Endothelial cell of umbilical vein (primary cell): ENCODE data around the gene TMEM63B. TPM values are rescaled to one million over a fixed set of nuclear protein-coding genes. Genes with fewer than 3 reads are reported as not detected.

Experiments used
- BruUV-seq: library from RNA; stranded (reverse); fragments of 400-500 nt; replicated peaks from 2 replicates; lab custom pipeline; 2021; lab: Mats Ljungman, UMichigan
- CTCF ChIA-PET: fragments of 300-600, 350-600 bp; sonication (Branson Sonifier 250); formaldehyde crosslinking; loops from one replicate; lab custom pipeline; 2021; ENCODE audit warnings: antibody characterized with exemption, inconsistent platforms; lab: Charles Lee
- POLR2A ChIA-PET: fragments of 300-600, 350-600 bp; sonication (Branson Sonifier 250); formaldehyde crosslinking; loops from one replicate; lab custom pipeline; 2021; ENCODE audit warnings: antibody characterized with exemption, inconsistent platforms; lab: Charles Lee
- DNase-seq: peaks from one replicate; pipeline ENCODE4 v3.0.0-alpha.2; 2011; ENCODE audit warnings: low read depth, low spot score
- FAIRE-seq: peaks from 2 replicates; lab custom pipeline; 2011; peaks lifted over from hg19 to GRCh38; lab: Jason Lieb, UNC
- H2AFZ ChIP-seq: 2 replicates; pipeline ENCODE4 v1.6.0; 2012; ENCODE audit warnings: low read depth, low read length, control low read depth, inconsistent platforms
- H3K27ac ChIP-seq: 2 replicates; pipeline ENCODE4 v1.5.1; 2011; ENCODE audit warnings: low read depth, mild to moderate bottlenecking, control low read depth, low read length, moderate library complexity; ENCODE audit not compliant: insufficient read depth
- H3K27me3 ChIP-seq, 2 experiments: 2 replicates each; pipeline versions ENCODE4 v1.6.0 to v1.6.1; 2011; ENCODE audit warnings: low read length in 2 of 2, mixed read lengths in 1 of 2; ENCODE audit not compliant: control insufficient read depth in 2 of 2, insufficient read depth in 2 of 2
- H3K36me3 ChIP-seq, 2 experiments: 2 replicates in 1 of 2; 3 replicates in 1 of 2; pipeline ENCODE4 v1.5.1; 2011; ENCODE audit warnings: low read length in 2 of 2, mild to moderate bottlenecking in 1 of 2, moderate library complexity in 1 of 2; ENCODE audit not compliant: control insufficient read depth in 2 of 2, insufficient read depth in 2 of 2; ENCODE audit errors: extremely low read depth in 1 of 2
- H3K4me1 ChIP-seq: 3 replicates; pipeline ENCODE4 v1.5.1; 2011; ENCODE audit warnings: mild to moderate bottlenecking, low read length; ENCODE audit not compliant: control insufficient read depth, insufficient read depth; ENCODE audit errors: extremely low read depth
- H3K4me2 ChIP-seq: 2 replicates; pipeline ENCODE4 v1.6.1; 2011; ENCODE audit warnings: low read length, control low read depth, mixed read lengths; ENCODE audit not compliant: insufficient read depth
- H3K4me3 ChIP-seq, 3 experiments: fragments of 200-600 bp in 1 of 3; sonication (generic), shearing (Covaris generic) in 1 of 3; replicated peaks in 1 of 3; 2 replicates each; pipeline ENCODE4 v1.5.1; 2011 to 2016; ENCODE audit warnings: control low read depth in 3 of 3, low read length in 3 of 3, mild to moderate bottlenecking in 2 of 3, inconsistent platforms in 1 of 3, low read depth in 1 of 3, moderate library complexity in 1 of 3; ENCODE audit not compliant: insufficient read depth in 1 of 3
- H3K79me2 ChIP-seq: 2 replicates; pipeline ENCODE4 v1.6.0; 2012; ENCODE audit warnings: low read length, inconsistent platforms; ENCODE audit not compliant: control insufficient read depth, insufficient read depth
- H3K9ac ChIP-seq: replicated peaks from 2 replicates; pipeline ENCODE3; 2011; ENCODE audit warnings: low read length, control low read depth; ENCODE audit not compliant: insufficient read depth; ENCODE audit errors: extremely low read depth
- H3K9me1 ChIP-seq: replicated peaks from 3 replicates; pipeline ENCODE4 v1.6.0; 2011; ENCODE audit warnings: mild to moderate bottlenecking, low read length; ENCODE audit not compliant: control insufficient read depth, insufficient read depth; ENCODE audit errors: extremely low read depth
- H3K9me3 ChIP-seq: replicated peaks from 2 replicates; pipeline ENCODE4 v1.5.1; 2012; ENCODE audit warnings: low read length, inconsistent platforms; ENCODE audit not compliant: control insufficient read depth, insufficient read depth
- H4K20me1 ChIP-seq: replicated peaks from 2 replicates; pipeline ENCODE3; 2011; ENCODE audit warnings: mild to moderate bottlenecking, low read length; ENCODE audit not compliant: control insufficient read depth, insufficient read depth; ENCODE audit errors: extremely low read depth
- CTCF ChIP-seq, 2 donors: IDR thresholded peaks; 1 replicate in 1 of 2; 2 replicates in 1 of 2; pipeline ENCODE4 v1.5.1; 2011; ENCODE audit warnings: low read length in 2 of 2, mild to moderate bottlenecking in 2 of 2, moderate library complexity in 2 of 2, control low read depth in 1 of 2, inconsistent platforms in 1 of 2, low read depth in 1 of 2; ENCODE audit not compliant: insufficient read depth in 1 of 2; ENCODE audit errors: extremely low read depth in 1 of 2
- EZH2 ChIP-seq: IDR thresholded peaks from 2 replicates; pipeline ENCODE4 v1.6.1; 2012; ENCODE audit warnings: borderline replicate concordance, low read depth, mild to moderate bottlenecking, moderate library complexity, low read length, inconsistent platforms; ENCODE audit not compliant: severe bottlenecking
- FOS ChIP-seq: IDR thresholded peaks from 2 replicates; pipeline ENCODE4 v1.6.1; 2011; ENCODE audit warnings: mild to moderate bottlenecking, low read length, moderate library complexity, borderline replicate concordance; ENCODE audit not compliant: insufficient read depth
- GATA2 ChIP-seq: IDR thresholded peaks from 2 replicates; pipeline ENCODE4 v1.7.0; 2011; ENCODE audit warnings: low read depth, mild to moderate bottlenecking, moderate library complexity, mixed read lengths, low read length; ENCODE audit not compliant: insufficient read length, insufficient read depth
- JUN ChIP-seq: IDR thresholded peaks from 2 replicates; pipeline ENCODE4 v1.6.1; 2011; ENCODE audit warnings: borderline replicate concordance, low read depth; ENCODE audit not compliant: insufficient read length, insufficient read depth
- MAX ChIP-seq: IDR thresholded peaks from 2 replicates; pipeline ENCODE4 v1.6.1; 2011; ENCODE audit not compliant: insufficient read depth, insufficient read length
- MYC ChIP-seq: IDR thresholded peaks from one replicate; pipeline ENCODE4 v1.6.1; 2011; ENCODE audit warnings: mild to moderate bottlenecking, low read depth, low read length
- POLR2A ChIP-seq: IDR thresholded peaks from 2 replicates; pipeline ENCODE4 v1.6.1; 2012; ENCODE audit warnings: low read depth, mild to moderate bottlenecking, control low read depth, low read length
- POLR2AphosphoS5 ChIP-seq: IDR thresholded peaks from 2 replicates; pipeline ENCODE4 v1.6.1; 2012; ENCODE audit warnings: low read depth, mild to moderate bottlenecking, control low read depth, low read length, moderate library complexity; ENCODE audit not compliant: insufficient read depth
- dilution Hi-C: fragments of 300-500 bp; cut with MboI; formaldehyde crosslinking; loops from one replicate; pipeline ENCODE4 v1.15.0; 2019; ENCODE audit warnings: low sequenced_read_pairs; ENCODE audit not compliant: extremely low pct_ligation_motif_present
- intact Hi-C: fragments of 100-400 bp; cut with micrococcal nuclease; formaldehyde crosslinking; loops from one replicate; pipeline ENCODE4 v1.10.0; 2022
- polyA plus RNA-seq, 4 experiments: library from polyadenylated mRNA; depleted of rRNA in 3 of 4; stranded (reverse) in 3 of 4; unstranded in 1 of 4; fragments of >200 nt; gene quantifications; 2 replicates each; pipeline versions ENCODE4 v1.2.1 to v1.2.3, GENCODE V29; 2011 to 2012; ENCODE audit warnings: missing spikeins in 1 of 4
- total RNA-seq: library from RNA; stranded (reverse); gene quantifications from 2 replicates; pipeline ENCODE4 v1.2.3, GENCODE V29; 2021

TMEM63B gene
- total and polyA plus RNA-seq, 2 donors (not counting 3 experiments of a cell fraction or from before 2014, with no cell fraction given): 49.7 to 56.1 TPM

DNA sequence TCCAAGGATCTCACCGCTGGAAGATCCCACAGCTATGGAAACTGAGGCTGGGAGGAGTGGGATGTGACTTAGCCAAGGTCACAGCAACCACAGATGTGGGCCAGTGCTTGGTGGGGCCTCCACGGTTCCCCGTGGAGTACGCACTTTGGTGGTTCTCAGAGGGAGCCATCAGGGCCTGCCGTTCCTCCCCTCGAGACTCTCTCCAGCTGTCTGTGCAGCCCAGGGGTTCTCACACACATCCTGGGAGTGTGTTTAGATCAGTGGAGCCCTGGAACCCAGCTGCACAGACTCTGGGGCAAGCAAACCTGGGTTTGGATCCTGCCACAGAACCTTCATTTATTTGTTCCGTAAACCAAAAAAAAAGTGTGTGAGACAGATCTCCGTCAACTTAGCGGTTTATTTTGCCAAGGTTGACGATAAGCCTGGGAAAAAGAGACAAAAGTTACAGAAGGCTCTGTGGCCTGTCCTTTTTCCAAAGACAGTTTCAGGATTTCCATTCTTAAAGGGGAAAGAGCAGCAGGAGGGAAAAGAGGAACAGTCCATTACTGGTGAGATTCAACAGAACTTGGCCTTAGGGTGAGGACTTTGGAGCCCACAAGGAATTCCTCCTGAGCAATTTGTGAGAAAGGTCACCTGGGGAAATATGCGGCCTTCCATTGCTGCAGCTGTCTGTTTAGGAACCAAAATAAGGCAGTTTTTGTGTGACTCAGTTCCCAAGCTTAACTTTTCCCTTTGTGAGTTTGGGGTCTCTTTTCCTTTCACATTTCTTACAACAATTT, 75.8 kb downstream of the TMEM63B start:
- Histone ChIP-seq H3K4me2 (no peak overlapping the region), H3K4me1 (peaks cover 14% of the 10 kb centered on the region), H3K36me3 (no peaks in the 10 kb centered on the region), H3K27me3 (no peaks in the 10 kb centered on the region), H3K27ac (no peak overlapping the region), H3K9ac (no peak overlapping the region), H4K20me1 (no peaks in the 10 kb centered on the region), H3K4me3 (no peak overlapping the region), H3K9me3 (no peaks in the 10 kb centered on the region), H3K79me2 (no peaks in the 10 kb centered on the region), H3K9me1 (no peaks in the 10 kb centered on the region), H2AFZ (no peak overlapping the region)
- dilution Hi-C loops (no loop called here), intact Hi-C loops (no loop called here)
- FAIRE-seq (no peak), DNase-seq (no peak)
- BruUV-seq: no TSS peak
- ChIA-PET POLR2A (no interaction called here), CTCF (interaction anchor here (0.7 to 1.0 kb wide), 3 partner anchors 11 to 30 kb away, joined by 3 to 5 read pairs (median 3); no protein-coding TSS in a partner anchor)
- TF ChIP-seq CTCF (IDR thresholded peaks at IDR 0.05; ENCODE audit: extremely low read depth in 1 of 2, insufficient read depth in 1 of 2, low read depth in 1 of 2, low read length in 2 of 2): no peak
- no peak for TF ChIP-seq MYC
- TF ChIP-seq POLR2AphosphoS5: no peak
- TF ChIP-seq GATA2: no peak
- no peak for TF ChIP-seq POLR2A
- TF ChIP-seq FOS: no peak
- no peak for TF ChIP-seq MAX
- TF ChIP-seq EZH2: no peak
- no peak for TF ChIP-seq JUN
